Measurements from ENCODE around the gene CPSF4L.

CPSF4L gene

DNA sequence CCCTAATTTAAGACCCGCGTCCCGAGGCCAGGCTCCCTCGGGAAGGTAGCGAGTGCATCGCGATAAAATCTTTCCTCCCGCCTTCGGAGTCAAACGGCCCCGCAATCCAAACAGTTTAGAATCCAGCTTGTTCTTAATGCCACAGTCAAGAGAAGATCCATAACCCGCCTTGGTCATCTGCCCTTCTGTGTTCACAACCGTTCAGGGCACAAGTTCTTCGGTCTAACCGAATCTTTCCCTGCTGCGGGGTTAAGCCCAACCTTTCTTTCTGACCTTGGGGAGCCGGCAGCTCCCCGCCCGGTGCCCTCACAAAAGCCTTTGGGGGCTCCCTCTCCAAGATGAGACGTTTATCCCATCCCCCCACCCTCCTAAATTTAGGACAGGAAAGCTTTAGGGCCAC is 30.3 kb downstream of the CPSF4L start:
- no peak for DNase-seq

DNA sequence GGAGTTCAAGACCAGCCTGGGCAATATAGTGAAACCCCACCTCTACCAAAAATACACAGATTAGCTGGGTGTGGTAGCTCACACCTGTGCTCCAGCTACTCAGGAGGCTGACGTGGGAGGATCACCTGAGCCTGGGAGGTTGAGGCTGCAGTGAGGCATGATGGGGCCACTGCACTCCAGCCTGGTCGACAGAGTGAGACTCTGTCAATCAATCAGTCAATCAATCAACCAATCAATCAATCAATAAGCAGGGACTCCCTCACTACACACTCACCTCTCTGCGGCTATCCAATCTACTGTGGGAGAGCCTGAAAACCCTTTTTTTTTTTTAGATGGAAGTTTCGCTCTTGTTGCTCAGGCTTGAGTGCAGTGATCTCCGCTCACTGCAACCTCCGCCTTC is 31.6 kb downstream of the CPSF4L start:
- no peak for DNase-seq

DNA sequence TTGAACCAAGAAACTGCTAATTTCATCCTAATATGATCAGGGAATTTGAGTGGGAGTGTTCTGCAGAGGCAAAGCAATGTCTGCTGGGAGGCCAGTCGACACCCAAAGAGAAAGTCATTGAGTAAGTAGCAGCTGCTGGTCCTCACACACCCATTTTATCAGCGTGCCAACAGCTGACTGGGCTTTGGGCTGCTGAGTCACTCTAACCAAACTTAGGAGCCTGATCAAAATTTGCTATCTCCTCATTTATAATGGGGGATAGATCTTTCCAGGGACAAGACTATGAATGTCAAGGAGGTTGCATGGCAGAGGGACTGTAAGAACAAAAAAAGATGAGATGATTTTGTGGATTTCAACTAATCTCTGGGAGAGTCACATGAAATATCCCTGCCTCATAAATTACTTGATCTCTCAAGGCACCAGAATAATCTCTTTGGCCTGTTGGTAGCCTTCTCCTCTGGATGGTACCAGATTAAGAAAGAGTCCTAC is 32.9 kb downstream of the CPSF4L start:
- DNase-seq: no peak

DNA sequence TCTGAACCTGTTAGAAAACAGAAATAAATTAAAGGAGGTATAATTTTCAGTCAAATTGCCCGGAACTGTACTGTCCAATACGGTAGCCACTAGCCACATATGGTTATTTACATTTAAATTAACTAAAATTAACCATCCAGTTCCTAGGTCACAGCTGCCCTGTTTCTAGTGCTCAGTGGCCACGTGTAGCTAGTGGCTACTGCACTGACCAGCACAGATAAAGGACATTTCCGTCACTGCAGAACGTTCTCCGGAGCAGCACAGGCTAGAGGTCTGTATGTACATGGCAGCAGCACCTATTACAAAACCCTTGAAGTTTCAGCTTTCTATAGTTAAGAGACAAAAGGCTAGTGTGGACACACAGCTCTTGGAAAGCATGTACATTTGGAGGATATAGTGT is 33.7 kb downstream of the CPSF4L start:
- DNase-seq: no peak

DNA sequence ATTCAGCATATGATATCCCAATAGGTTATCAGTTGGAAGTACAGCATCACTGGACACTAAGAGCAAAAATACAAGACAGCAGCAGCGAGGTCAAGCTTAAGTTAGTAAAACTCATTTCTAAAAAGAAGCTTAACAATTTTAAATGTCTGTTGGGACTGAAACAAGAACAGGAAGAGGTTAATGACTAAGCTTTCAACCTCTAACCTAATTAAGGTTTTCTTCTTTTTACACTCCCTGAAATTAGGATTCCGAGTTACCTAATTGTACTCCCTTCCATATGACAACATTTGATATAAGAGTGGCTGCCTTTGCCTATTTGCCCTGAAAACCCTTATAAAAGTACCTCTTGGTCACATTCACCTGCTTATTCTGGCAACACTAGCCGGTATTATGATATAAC is 34.3 kb downstream of the CPSF4L start:
- DNase-seq: no peak

DNA sequence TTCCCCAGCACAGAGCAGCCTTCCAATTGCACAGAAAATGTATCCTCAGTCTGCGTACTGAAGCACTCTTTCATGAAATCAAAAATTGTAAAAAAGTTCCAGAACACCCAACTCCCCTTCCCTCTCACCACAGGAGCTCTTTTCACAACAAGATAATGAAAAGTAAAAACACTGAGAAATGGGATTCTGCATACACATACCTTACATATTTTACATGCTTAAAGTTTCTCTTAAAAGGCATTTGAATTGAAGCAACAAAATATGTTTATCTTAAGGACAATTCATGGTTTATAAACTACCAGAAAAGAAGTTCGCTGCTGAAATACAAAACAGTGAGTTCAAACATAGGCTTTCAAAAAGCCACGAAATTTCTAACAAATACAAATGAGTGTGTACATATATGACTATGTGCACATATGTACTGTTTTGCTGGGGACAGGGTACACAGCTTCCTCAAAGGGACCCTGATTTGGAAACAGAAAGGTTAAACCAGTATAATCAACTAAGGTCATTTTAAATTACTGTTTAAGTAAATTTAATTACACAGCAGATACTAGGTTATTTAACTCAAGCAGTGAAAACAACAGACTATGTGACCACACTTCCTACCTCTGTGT is 35.0 kb downstream of the CPSF4L start:
- no peak for DNase-seq

DNA sequence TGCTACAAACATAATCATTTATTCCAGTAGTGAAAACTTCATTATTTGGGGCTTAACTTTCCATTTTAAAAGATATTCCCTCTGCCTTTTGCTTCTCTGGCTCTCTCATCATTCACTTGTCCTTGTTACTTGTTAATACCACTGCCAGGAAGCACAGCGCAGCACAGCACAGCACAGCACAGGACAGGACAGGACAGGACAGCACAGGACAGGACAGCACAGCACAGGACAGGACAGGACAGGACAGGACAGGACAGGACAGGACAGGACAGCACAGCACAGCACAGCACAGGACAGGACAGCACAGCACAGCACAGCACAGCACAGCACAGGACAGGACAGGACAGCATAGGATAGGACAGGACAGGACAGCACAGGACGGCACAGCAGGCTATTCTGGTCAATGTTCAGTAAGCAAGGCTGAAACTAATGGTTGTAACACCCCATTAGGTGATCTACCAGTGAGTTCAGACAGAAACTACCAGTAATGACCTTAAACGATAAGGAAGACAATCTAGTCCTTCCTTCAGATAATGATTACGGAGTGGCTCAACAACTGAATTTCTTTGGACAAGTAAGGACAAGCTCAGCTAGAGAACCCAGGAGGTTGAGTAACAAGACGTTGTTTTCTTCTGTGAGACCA is 36.9 kb downstream of the CPSF4L start:
- DNase-seq: no peak

DNA sequence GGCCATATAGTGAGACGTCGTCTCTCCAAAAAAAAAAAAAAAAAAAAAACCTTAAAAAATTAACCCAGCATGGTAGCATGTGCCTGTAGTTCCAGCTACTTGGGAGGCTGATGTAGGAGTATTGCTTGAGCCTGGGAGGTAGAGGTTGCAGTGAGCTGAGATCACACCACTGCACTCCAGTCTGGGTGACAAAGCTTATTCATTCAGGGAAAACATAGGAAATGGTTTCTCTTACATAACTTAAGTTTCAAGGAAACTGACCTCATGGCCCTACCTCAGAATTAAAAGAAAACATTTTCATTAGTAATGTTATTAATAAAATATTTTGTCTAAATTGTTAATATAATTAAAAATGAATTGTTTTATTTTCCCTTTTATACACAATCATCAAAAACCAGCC is 37.4 kb downstream of the CPSF4L start:
- DNase-seq: no peak

DNA sequence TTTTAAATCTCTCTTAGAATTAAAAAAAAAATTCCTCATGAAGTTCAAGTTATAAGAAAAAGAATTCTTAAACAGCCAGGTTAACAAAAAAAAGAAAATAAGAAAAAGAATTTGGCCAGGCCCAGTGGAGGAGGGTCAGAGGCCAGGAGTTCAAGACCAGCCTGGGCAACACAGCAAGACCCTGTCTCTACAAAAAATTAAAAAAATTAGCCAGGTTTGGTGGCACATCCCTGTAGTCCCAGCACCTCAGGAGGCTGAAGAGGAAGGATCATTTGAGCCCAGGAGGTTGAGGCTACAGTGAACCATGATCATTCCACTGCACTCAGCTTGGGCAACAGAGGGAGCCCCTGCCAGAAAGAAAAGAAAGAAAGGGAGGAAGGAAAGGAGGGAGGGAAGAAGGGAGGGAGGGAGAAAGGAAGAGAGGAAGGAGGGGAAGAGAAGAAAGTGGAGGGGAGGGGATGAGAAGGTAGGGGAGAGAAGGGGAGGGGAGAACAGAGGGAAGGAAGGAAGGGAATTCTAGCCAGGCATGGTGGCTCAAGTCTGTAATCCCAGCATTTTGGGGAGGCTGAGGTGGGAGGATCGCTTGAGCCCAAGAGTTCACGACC is 38.0 kb downstream of the CPSF4L start:
- no peak for DNase-seq

DNA sequence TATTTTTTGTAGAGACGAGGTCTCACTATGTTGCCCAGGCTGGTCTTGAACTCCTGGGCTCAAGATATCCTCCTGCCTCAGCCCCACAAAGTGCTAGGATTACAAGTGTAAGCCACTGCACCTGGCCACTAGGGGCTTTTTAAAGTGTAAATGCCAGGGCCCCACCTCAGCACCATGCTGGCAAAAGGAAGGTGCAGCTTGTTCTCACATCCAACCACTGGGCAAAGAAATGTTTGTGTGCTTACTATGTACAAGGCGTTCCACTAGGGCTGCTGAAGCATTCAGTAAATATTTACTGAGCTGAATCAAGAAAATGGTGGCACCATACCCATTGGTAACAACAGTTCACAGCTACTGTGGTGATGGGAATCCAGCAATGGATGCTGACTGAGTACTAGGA is 46.2 kb downstream of the CPSF4L start:
- no peak for DNase-seq

DNA sequence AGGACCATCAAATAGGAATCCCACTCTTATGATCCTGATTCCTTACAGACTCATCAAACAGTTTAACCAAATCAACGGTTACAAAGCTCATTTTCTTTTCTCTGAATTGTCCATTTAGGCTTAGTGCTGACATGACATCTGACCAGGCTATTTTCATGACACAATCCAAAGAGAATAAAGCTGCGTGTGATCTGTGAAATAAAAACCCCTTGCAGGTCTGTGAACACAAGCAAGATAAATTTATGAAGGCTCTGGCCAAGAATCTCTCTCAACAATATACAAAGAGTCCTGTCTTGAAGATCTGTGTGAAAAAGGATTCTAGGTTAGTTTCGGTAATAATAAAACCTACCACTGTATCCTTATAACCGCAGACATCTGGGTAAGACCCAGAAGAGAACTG is 46.8 kb downstream of the CPSF4L start:
- no peak for DNase-seq

DNA sequence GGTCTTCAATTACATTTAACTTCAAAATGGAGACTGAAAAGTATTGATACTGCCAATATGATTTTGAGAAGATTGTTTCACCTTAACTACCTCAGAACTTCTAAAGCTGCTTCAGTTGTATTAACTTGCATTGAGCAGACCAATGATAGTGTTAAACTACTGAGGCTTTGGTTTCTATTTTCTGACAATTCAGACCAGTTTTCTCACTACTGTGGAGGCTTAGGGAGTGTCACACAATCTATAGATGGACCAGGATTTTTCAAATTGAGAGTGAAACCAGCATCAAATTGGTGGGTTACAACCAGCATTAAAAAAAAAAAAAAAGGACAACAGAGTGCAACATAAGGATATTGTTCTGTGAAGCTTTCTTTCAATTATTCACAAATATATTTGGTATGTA is 47.7 kb downstream of the CPSF4L start:
- DNase-seq: no peak

DNA sequence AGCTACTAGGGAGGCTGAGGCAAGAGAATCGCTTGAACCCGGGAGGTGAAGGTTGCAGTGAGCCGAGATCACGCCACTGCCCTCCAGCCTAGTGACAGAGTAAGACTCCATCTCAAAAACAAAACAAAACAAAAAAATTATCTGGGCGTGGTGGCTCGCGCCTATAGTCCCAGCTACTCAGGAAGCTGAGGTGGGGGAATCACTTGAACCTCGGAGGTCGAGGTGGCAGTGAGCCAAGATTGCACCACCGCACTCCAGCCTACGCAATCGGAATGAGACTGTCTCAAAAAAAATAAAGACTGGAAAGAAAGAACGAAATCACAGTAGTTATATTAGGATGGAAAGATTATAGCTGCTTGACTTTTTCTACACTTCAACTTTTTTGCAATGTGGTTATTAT is 49.9 kb downstream of the CPSF4L start:
- no peak for DNase-seq

DNA sequence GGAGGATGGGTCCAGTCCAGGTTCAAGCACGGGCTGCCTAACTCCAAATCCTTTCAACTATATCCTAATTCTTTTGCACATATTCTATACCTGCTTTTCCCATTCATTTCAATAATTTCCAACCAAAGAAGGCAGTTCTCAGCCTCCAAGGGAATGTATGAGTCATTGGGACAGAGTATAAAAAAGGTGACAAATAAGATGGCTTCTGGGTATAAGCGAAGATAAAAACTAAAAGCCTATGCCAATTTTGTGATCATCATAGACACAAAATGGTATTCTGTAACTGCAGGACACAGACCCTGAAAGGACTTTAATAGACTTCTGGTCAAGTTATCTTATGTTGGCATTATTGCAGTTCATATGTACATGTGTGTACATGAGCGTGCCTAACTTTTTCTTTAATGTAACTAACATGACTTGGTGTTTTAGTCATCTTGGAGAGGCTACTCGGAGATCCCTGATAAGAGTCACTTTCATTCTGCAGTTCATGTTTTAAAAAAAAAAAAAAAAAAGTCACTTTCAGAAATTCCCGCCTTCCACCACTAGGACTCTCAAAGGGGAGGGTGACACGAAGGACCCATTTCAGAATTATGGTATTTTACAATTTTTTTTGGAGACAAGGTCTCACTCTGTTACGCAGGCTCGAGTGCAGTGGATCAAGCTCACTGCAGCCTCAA is 51.5 kb downstream of the CPSF4L start:
- DNase-seq: no peak

DNA sequence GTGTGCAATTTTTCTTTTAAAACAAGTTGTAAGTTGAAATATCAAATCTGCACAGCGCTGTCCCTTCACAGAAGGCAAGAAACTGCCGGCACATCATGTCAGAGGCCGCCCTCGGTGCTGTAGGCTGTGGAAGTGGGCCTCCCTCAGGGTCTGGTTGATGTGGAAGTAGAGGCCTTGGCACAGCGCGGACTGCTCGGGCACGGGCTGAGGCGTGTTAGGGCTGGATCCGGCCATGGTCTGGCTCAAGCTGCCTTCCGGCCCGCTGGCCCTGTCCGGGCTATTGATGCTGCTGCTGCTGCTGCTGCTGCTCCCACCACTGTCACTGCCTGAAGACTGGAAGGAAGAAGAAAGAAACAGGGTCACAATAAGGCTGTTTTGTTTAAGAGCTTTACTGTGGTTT is 52.2 kb downstream of the CPSF4L start:
- DNase-seq: no peak

DNA sequence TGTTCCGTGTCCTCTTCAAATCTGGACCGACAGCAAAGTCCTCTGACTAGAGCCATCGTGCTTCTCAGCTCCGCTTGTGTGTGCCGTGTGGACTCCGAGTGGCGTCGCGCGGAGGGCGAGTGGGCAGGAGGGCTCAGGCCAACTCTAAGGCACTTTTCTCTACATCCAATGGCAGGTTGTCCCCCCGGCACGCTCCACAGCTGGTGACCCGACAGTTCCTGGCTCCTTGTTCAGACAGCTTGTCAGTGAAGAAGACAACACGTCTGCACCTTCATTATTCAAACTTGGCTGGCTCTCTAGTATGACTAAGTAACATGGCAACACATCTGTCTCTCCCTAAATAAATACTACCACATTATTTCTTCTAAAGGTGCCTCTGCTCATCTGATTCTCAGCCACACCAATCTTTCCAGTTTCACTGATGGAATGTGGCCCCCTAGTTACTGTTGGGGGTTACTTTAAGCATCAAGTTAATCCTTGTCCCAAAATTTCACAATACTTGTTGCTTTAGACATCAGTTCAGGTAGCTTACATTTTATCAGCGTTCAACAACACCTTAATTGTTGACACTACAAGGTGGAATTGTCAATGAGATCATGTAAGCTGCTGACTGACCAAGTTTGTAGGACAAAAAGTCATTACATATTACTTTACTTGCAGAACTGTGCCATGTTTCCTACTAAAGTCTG is 53.4 kb downstream of the CPSF4L start:
- DNase-seq: no peak

DNA sequence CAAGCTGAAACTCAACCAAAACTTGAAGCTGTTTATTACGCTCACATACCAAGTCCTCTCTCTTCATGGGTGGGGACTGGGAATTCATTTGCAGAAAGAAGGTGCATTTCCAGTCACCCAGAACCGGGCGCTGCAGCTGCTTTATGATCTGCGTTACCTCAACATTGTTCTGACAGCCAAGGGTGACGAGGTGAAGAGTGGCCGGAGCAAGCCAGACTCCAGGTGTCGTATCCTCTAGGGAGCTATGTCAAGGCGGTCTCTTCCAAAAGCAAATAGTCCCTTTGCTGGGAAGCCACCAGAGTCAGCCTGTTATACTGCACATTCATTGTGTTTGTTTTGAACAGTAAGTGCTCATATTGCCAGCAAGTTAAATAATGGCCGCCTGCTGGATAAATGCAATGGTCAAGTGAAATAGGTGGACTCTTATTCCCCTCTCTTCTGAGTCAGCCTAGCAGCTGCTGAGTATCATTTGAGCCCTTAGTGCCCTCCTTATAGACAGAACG is 56.2 kb downstream of the CPSF4L start:
- DNase-seq: no peak

DNA sequence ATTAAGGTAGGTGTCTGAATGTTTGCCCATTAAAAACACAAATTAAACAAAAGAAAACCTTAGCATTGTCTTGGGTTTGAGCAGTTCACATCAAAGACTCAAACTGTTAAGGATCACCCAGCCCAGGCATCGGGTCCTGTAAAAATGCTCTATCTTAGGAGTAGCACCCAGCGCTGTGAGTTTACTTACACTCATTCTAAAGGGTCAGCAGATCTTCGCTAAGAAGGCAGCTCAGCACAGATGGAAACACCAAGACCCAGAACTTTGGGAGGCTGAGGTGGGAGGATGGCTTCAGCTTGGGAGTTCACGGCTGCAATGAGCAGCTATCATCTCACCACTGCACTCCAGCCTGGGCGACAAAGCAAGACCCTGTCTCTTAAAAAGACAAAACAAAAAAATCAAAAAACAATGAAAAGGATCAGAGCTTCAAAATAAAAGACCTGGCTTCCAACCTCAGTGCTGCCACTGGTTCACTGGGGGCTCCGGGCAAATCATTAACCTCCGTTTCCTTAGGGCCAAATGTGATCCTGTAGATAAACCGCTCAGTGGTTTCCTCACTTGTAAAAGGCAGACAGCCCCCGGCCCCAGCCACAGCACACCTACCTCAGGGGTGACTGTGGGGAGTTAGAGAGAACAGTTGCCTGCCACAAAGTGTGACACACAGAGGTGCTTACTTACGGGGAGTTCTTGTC is 57.7 kb downstream of the CPSF4L start:
- no peak for DNase-seq

DNA sequence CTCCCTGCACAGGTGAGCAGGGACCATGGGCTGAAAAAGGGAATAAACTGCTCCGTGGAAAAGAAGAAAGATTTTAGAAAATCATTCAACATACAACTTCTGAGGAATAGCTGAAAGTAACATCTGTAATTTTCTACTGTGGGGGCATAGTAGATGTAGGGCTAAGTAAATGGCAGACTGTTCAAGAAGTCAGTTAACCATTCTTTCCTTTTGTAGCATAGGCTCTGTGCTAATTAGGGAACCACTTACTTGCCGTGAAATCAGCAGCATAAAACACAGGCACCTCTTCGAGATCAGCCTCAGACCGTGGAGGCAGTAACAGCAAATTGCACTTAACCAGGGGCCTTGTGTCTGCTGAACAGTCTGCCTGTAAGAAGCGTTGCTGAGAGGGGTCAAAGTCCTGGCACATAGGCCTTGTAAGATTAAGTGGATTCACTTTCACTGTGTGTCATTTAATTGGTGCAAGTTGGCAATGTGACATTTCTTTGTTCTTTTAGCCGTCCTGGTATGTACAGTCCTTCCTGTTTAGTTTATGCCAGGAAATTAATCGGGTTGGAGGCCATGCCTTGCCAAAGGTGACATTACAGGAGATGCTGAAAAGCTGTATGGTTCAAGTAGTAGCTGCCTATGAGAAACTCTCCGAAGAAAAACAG is 58.4 kb downstream of the CPSF4L start:
- DNase-seq: no peak

DNA sequence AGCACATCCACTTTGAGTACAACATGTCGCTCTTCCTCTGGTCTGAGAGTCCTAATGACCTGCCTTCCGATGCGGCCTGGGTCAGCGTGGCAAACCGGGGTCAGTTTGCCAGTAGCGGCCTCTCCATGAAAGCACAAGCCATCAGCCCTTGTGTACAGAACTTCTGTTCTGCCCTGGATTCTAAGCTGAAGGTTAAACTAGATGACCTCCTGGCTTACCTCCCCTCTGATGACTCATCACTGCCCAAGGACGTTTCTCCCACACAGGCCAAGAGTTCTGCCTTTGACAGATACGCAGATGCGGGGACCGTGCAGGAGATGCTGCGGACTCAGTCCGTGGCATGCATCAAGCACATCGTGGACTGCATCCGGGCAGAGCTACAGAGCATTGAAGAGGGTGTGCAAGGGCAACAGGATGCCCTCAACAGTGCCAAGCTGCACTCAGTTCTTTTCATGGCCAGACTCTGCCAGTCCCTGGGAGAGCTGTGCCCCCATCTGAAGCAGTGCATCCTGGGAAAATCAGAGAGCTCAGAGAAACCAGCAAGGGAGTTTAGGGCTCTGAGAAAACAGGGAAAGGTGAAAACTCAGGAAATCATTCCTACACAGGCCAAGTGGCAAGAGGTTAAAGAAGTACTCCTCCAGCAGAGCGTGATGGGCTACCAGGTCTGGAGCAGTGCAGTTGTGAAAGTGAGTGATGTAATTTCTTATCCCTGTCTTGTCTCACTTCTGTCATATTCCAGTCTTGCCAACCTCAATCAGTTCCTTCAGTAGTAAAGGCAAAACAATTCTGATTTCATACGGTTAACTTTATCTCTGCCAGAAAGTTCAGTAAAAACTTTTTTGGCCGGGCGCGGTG is 60.2 kb downstream of the CPSF4L start:
- no peak for DNase-seq

DNA sequence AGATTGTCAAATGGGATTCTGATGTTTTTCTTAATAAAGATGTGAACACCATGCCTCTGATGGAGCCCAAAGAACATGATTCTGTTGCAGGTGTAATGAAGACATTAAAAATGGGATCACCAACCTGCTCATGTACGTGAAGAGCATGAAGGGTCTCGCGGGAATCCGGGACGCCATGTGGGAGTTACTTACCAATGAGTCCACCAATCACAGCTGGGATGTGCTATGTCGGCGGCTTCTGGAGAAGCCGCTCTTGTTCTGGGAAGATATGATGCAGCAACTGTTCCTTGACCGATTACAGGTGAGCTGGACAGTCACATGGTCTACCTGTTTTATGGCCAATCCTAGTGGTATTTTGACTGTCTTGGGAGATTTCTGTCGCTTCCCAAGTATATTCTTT is 61.2 kb downstream of the CPSF4L start:
- no peak for DNase-seq

Measured in 8988T (cell line).